ENCODE data around the gene NEBL.

Gene NEBL

DNA sequence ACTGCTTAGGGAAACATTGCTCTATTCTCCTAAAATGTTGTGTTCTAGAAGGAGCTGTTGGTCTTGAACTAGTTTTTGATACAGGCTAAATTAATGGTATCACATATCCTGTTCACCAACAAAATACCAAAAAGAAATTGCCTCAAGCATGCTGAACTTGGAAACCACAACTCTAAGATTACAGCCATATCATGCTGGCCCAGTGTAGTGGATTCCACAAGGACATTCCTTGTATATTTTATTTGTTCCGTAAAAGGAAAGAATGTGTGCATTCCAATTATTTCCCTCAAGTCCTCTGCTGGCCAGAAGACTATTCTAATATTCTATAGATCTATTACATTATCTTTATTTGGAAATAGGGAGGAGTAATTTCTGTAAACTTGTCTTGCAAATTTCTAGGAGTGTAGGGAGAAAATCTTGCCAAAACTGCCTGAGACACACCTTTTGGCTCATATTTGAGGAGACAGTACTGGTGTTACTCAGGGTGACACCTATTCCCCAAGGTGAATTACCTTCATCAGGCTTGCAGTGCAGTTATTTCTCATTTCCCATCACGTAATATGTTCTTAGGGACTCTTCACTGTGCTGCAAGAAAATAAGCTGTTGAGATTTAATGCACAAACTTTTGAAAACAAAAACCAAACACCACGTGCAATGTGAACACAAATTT lies 1.9 kb upstream of the NEBL start:
- peak; percentile 68 for DNase-seq

DNA sequence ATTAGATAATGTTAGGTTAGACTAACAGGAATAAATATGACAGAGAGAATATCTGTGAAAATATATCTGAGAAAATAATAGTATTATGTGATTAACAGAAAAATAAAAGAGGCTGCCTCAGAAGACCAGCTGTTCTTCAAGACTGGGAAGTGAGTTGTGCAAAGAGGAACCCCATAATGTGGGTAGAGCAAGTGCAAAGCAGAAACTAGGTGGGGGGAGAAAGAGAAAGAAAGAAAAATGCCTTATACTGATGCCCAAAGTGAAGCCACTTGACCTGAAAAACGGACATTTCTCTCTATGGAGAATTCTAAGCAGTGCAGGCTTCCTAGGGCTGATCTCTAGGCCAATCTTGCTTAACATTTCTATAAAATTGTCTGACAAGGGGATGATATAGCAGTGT lies 3.8 kb downstream of the NEBL start:
- no peak for DNase-seq

- DNase-seq = no peak
These were observed 4.3 kb downstream of the NEBL start for GRCh38 chr10:20892796-20893195.

- DNase-seq = no peak
These were observed 5.0 kb downstream of the NEBL start for GRCh38 chr10:20892011-20892585.

DNA sequence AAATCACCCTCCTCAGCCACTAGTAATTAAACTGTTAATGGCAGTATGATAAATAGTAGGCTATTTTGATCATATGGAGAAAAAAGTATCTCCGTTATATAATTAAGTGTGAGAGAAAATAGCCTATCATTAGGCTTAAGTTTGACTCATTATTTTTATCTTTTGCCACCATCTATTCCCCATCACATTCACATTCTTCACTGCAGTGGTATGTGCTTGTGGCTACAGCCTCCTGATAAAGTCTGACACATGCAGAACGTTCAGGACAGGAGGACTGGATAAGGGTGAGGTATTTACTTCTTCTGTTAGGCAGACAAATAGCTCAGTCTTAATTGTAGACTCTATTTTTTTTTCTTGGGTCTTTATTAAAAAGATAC lies 5.8 kb downstream of the NEBL start:
- DNase-seq = peak; percentile 58

DNA sequence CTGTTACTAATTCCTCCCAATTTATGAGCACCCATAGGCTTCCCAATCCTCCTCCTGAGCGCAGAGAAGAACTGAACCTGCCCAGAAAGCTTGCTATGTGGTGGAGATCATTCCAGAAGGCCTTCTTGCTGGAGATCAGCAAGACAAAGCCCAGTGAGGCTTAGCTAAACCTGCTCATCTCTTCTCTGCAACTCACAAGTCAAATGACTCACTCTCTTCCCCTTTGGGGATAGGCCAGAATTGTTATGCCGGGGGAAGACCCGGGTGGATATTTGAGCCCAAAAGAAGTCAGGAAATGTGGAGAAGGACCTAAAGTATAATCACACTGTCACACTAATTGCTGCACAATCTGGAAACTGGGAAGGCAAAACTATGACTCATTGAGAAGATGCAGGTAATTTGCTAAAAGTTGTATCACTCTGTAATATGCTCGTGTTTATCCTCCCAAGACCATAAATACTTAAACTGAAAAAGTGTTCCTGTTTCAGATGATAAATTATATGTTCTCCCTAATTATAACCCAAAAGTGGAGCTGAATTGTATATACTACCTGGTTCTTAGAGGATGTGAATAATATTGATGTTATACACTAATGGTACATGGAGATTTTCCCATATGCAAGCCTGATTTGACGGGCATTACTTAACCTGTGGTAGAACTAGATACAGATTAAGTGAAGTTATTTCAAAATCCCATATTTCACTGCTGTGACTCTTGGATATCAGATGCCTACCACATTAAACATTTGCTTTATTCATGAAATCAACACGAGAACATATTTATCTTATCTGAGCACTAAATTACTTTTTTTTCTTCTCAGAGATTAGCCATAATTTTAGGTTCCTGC lies 6.4 kb downstream of the NEBL start:
- DNase-seq = peak; percentile 29

DNA sequence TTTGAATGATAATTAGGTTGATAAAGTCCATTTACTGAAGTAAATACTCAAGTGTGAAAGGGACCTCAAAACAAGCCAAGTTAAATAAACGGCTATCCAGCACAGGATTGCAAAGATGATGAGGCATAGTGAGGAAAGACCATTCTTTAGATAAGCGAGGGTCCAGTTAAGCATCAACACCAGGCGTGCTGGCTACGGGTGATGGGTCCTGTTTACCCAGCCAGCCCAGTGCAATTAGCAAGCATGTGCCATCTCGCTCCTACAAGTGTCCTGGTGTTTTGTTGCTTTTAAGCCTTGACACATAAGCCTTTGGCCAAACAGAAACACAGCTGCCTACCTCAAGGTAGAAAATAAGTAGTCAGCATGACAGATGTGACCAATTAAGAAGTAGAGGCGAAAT lies 7.1 kb downstream of the NEBL start:
- DNase-seq = no peak

GRCh38 chr10:20888620-20889330 lies 8.3 kb downstream of the NEBL start:
- no peak for DNase-seq

GRCh38 chr10:20887706-20888555 lies 9.2 kb downstream of the NEBL start:
- DNase-seq = no peak

- no peak for DNase-seq
These were observed 11.4 kb downstream of the NEBL start for GRCh38 chr10:20885678-20886077.

DNA sequence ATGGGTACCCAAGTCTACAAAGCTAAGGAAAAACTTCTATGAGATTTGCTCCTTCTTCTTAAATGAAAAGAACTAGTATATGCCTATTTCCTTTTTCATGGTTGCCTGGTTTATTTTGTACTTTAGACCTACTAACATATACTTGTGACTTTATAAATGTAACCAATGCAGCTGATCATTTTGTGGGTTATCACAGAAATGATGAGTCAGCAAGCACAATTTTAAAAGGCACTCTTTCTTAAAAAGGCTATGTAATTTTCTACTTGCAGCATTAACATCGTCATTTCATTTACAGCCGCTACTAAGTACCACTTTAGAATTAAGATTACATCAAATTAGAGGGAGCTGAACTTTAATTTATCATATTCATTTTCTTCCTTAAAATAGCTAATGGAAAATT lies 13.6 kb downstream of the NEBL start:
- no peak for DNase-seq

- DNase-seq = no peak
These were observed 15.0 kb downstream of the NEBL start for GRCh38 chr10:20882091-20882490.

- no peak for DNase-seq
These were observed 18.0 kb downstream of the NEBL start for GRCh38 chr10:20879136-20879535.

DNA sequence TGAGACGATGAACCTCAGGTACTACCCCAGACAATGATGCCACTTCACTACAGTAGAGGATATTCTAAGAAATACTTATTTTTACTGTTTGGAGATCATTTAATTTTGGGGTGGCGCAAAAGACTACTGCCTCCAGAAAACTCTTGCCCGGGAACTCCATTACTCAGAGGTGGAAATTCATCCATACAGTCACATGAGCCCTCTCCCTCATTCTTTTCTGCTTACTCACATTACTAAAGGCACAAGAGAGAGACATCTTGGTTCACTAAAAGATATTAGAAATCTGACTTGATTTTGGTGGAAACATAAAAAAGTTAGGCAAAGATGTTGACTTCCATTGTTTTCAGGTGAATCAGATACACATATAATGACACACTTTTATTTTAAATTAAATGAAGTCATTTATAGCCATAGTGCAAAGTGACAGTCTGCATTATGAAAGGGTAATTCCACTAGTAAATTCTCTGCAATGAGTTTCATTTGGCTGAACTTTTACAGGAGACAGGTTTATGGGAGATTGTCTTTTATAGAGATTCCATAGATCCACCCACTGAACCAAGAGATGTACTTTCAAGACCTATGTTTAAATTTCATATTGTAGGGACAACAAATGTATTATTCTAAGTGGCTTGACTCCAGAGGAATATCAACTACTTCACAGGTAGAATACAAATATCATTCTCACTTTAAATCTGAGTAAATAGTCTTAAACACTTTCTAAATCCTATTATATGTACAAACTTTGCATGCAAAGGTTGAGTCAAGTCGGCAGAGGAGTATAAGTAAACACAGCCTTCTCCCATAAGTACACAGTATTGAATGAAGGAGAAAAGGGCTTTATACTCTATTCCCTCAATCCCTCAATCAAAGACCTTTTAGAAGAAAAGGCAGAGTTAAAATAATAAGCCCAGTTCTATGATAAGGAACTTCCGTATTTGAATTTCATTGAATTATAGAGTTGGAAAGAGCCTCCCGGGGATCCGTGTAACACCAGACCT lies 18.8 kb downstream of the NEBL start:
- DNase-seq = peak; percentile 17

DNA sequence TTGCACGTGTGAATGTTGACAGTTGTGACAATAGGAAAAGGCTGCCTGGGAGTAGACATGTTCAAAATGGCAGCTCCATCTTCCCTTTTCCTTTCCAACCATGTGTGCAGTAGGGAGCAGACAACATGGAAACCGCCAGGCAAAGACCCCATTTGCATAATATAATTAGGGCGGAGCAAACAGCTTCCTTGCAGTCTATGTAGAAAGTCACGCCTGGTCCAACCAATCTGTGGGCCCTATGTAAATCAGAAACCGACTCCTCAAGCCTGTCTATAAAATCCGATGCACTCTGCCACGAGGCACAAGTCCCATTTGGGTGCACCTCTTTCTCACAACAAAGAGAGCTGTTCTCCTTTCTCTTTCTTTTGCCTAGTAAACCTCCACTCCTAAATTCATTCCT lies 19.6 kb downstream of the NEBL start:
- no peak for DNase-seq

- DNase-seq = no peak
These were observed 22.9 kb downstream of the NEBL start for GRCh38 chr10:20874261-20874660.

DNA sequence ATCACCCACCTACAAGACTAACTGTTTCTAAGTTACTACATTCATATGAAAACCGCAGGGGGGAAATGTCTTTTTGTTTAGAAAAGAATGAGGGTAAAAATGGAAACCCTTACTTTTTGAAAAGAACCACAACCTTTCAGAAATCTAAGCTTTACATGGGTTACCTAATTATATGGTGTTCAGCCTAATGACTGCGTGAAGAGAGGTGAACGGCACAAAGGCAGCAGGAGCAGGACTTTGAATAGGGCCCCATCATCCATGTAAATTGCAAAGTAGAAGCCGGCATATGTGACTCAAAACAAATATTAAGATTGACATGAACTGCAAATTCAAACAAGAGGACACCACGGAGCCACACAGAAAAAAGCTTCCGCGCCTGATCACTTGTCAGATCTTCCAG lies 25.1 kb downstream of the NEBL start:
- DNase-seq = no peak

- no peak for DNase-seq
These were observed 26.3 kb downstream of the NEBL start for GRCh38 chr10:20870834-20871233.

DNA sequence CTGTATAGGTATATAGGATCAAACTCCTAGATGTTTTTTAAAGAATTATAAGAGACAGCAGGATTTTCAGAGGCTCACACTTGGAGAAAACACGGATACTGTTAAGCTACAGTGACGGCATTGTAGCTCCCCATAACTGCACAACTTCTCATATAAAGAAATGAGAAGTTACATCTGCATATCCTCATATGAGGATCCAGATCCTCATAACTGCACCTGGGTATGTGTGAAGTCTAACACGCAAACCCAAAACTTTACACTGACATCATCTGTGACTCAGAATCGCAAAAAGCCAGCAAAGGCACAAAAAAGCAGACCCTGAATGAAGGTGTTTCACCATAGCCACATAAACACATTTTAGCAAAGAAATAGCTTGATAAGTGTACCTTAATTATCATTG lies 34.1 kb downstream of the NEBL start:
- no peak for DNase-seq

DNA sequence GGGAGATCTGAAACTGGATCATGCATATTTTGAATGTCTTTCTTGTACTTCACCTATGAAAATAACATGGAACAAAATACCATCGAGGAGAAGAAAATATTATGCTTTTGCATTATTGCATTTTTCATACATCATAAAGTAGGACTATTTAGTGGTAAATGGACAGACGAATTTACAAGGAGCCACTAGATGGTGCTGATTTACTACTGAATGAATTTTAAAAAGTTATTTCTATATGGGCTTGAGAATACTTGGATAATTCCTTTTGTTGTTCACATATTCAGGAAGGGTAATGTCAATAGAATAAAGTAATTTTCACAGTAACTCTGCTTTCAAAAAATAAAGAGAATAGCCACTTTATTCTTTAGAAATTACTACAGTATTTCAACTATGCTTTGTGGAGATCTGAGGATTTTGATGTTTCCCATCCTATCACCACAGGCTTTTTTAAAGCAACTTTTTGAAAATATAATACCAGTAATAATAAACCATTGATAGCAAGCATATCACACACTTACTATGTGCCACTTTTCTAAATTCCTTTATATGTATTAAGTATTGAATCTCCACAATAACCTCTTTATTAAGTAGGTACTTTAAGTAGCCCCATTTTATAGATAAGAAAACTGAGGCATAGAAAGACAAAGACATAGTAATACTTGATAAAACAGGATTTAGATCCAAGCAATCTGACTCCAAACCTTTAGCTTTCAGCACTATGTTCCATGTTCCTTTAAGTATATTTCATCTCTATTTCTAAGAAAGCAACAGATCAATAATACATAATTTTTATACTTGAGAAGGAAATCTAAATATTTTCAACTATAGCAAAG lies 38.6 kb downstream of the NEBL start:
- peak; percentile 41 for DNase-seq
